ENCODE data around the gene CEP192.

GRCh38 chr18:13018374-13018773, 27.2 kb downstream of the CEP192 start:
- TF ChIP-seq YY1 (IDR thresholded peaks at IDR 0.05; ENCODE audit: insufficient read depth, insufficient read length) (no peak), SUZ12 (IDR thresholded peaks at IDR 0.05; ENCODE audit: extremely low read depth, insufficient read depth, insufficient read length) (no peak), ZNF274 (IDR thresholded peaks at IDR 0.05; ENCODE audit: low read depth, low read length) (no peak)

Measured in NT2/D1 (cell line).